ENCODE results near the gene RLN1. TPM values are rescaled to one million over a fixed set of nuclear protein-coding genes. Genes with fewer than 3 reads are reported as not detected.
"Not testable (repeated sequence)": the region's sequence is repeated elsewhere in the genome, so short reads cannot be mapped to it uniquely, and the experiment has no call there.

Gene RLN1
- total and polyA plus RNA-seq, 5 donors, result 0.16 to 0.32 TPM; not detected in 3

GRCh38 chr9:5321058-5321457 lies 18.6 kb downstream of the RLN1 start:
- ATAC-seq, result no peak
- 27% methylated on average over 1 of the region's 1 CpG for WGBS
- H3K4me3 ChIP-seq (ENCODE audit: low read length), result no peak overlapping the region
- H3K4me1 ChIP-seq (ENCODE audit: control insufficient read depth, insufficient read depth, low read length), result no peaks in the 10 kb centered on the region
- H3K9me3 ChIP-seq (ENCODE audit: control insufficient read depth, low read length), result no peaks in the 10 kb centered on the region
- no peak for DNase-seq
- intact Hi-C loops (cut with DNase I), result no loop called here
- H3K27ac ChIP-seq (ENCODE audit: low read length), result no peak overlapping the region
- no peaks in the 10 kb centered on the region for H3K27me3 ChIP-seq (ENCODE audit: control insufficient read depth, insufficient read depth)

DNA sequence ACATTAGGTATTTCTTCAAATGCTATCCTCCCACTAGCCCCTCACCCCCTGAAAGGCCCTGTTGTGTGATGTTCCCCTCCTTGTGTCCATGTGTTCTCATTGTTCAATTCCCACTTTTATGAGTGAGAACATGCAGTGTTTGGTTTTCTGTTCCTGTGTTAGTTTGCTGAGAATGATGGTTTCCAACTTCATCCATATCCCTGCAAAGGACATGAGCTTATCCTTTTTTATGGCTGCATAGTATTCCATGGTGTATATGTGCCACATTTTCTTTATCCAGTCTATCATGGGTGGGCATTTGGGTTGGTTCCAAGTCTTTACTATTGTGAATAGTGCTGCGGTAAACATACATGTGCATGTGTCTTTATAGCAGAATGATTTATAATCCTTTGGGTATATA lies 23.3 kb downstream of the RLN1 start:
- H3K4me3 ChIP-seq (ENCODE audit: low read length); H3K27ac ChIP-seq (ENCODE audit: low read length); DNase-seq; H3K4me1 ChIP-seq (ENCODE audit: control insufficient read depth, insufficient read depth, low read length); H3K27me3 ChIP-seq (ENCODE audit: control insufficient read depth, insufficient read depth); intact Hi-C loops (cut with DNase I); ATAC-seq; H3K9me3 ChIP-seq (ENCODE audit: control insufficient read depth, low read length): not testable (repeated sequence)
- 92% methylated on average over 1 of the region's 1 CpG for WGBS

- no peak overlapping the region for H3K4me3 ChIP-seq (ENCODE audit: low read length)
- no peaks in the 10 kb centered on the region for H3K27me3 ChIP-seq (ENCODE audit: control insufficient read depth, insufficient read depth)
- no peak overlapping the region for H3K27ac ChIP-seq (ENCODE audit: low read length)
- H3K9me3 ChIP-seq (ENCODE audit: control insufficient read depth, low read length), result peaks cover 2% of the 10 kb centered on the region
- WGBS, result 60% methylated on average over 4 of the region's 4 CpGs
- DNase-seq (no peak), ATAC-seq (no peak)
- H3K4me1 ChIP-seq (ENCODE audit: control insufficient read depth, insufficient read depth, low read length), result no peaks in the 10 kb centered on the region
- intact Hi-C loops (cut with DNase I), result no loop called here
Observed at GRCh38 chr9:5315187-5315923, 24.3 kb downstream of the RLN1 start.

GRCh38 chr9:5310851-5311250 lies 28.8 kb downstream of the RLN1 start:
- intact Hi-C loops (cut with DNase I), result no loop called here
- no peaks in the 10 kb centered on the region for H3K27me3 ChIP-seq (ENCODE audit: control insufficient read depth, insufficient read depth)
- H3K4me1 ChIP-seq (ENCODE audit: control insufficient read depth, insufficient read depth, low read length), result no peaks in the 10 kb centered on the region
- ATAC-seq (no peak), DNase-seq (no peak)
- H3K4me3 ChIP-seq (ENCODE audit: low read length), result no peak overlapping the region
- no peak overlapping the region for H3K27ac ChIP-seq (ENCODE audit: low read length)
- peaks cover 2% of the 10 kb centered on the region for H3K9me3 ChIP-seq (ENCODE audit: control insufficient read depth, low read length)

DNA sequence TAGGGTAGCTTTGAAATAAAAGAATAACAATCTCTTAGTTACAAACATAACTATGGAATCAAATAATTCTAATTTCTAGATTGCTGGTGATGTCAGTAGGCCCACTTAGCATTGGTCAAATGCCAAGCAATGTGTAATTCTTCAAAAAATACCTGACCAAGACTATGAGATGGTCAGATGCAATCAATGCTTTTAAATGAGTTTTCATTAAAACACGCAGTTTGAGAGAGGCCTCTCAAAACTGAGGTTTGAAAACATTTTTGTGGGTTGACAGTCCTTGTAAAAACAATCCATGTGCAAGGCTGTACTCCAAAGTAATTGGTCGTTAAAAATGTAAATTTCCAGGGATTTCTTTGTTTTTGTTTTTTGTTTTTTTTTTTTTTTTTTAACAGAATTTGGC lies 33.9 kb downstream of the RLN1 start:
- Histone ChIP-seq H3K27ac (ENCODE audit: low read length) (no peak overlapping the region), H3K4me3 (ENCODE audit: low read length) (no peak overlapping the region), H3K9me3 (ENCODE audit: control insufficient read depth, low read length) (no peaks in the 10 kb centered on the region), H3K4me1 (ENCODE audit: control insufficient read depth, insufficient read depth, low read length) (no peaks in the 10 kb centered on the region), H3K27me3 (ENCODE audit: control insufficient read depth, insufficient read depth) (no peaks in the 10 kb centered on the region)
- DNase-seq (no peak), ATAC-seq (no peak)
- WGBS, result 82% methylated on average over 2 of the region's 2 CpGs
- intact Hi-C loops (cut with DNase I), result no loop called here

GRCh38 chr9:5303840-5304795 lies 35.6 kb downstream of the RLN1 start, which contains the start of gene RLN2:
TSS of gene RLN2 (minus strand) at chr9:5304716. CDS start at chr9:5304580, 136 bp downstream.
- H3K4me1 ChIP-seq (ENCODE audit: control insufficient read depth, insufficient read depth, low read length); intact Hi-C loops (cut with DNase I); H3K27me3 ChIP-seq (ENCODE audit: control insufficient read depth, insufficient read depth); H3K27ac ChIP-seq (ENCODE audit: low read length); DNase-seq; H3K9me3 ChIP-seq (ENCODE audit: control insufficient read depth, low read length); H3K4me3 ChIP-seq (ENCODE audit: low read length): not testable (repeated sequence)
- 28% methylated on average over 15 of the region's 50 CpGs for WGBS
- ATAC-seq, result peak; percentile 100

DNA sequence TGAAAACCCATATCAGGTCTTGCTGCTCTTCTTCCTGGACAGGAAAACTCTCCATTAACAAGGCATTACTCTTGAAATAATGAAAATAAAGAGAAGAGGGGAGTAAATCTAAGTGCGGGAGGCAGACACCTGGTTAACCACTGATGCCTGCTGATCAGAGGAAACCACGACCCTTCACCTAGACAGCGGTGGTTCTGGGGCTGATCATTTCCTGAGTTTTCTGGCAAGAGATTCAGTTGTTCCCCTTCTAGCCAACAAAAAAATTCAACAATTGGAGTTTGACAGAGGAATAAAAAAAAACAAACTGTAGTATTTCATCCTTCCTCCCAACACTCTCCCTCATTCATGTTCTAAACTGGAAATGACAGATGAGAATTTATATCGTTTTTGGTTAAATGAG lies 38.1 kb downstream of the RLN1 start:
- no peak overlapping the region for H3K4me3 ChIP-seq (ENCODE audit: low read length)
- no peak for DNase-seq
- no peak overlapping the region for H3K27ac ChIP-seq (ENCODE audit: low read length)
- 59% methylated on average over 4 of the region's 4 CpGs for WGBS
- no peaks in the 10 kb centered on the region for H3K9me3 ChIP-seq (ENCODE audit: control insufficient read depth, low read length)
- H3K4me1 ChIP-seq (ENCODE audit: control insufficient read depth, insufficient read depth, low read length), result no peaks in the 10 kb centered on the region
- no peaks in the 10 kb centered on the region for H3K27me3 ChIP-seq (ENCODE audit: control insufficient read depth, insufficient read depth)
- ATAC-seq, result no peak
- intact Hi-C loops (cut with DNase I), result no loop called here

DNA sequence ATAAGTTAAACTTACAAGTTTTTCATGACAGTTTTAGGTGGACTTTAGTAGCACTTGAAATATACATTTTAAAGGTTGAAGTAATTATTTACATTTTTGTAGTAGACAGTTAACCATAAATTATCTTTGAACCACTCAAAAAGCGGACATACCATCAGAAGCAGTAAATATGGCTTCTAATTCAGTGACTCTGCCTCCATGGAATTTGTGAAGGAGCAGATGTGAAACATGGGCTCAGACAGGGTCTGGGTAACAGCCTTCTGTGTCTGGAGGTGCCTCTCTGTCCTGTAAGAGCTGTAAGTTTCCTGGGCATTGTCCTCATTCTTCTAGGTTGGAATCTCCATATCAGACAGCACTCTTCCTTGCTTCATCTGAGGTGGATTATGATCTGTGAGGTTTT lies 47.5 kb downstream of the RLN1 start:
- 81% methylated on average over 1 of the region's 1 CpG for WGBS
- no peak overlapping the region for H3K27ac ChIP-seq (ENCODE audit: low read length)
- DNase-seq, result no peak

GRCh38 chr9:5288591-5288990 lies 51.1 kb downstream of the RLN1 start:
- no peaks in the 10 kb centered on the region for H3K9me3 ChIP-seq (ENCODE audit: control insufficient read depth, low read length)
- no peak overlapping the region for H3K4me3 ChIP-seq (ENCODE audit: low read length)
- H3K27me3 ChIP-seq (ENCODE audit: control insufficient read depth, insufficient read depth), result no peaks in the 10 kb centered on the region
- intact Hi-C loops (cut with DNase I), result no loop called here
- H3K4me1 ChIP-seq (ENCODE audit: control insufficient read depth, insufficient read depth, low read length), result no peaks in the 10 kb centered on the region
- 57% methylated on average over 1 of the region's 1 CpG for WGBS
- DNase-seq, result no peak
- no peak overlapping the region for H3K27ac ChIP-seq (ENCODE audit: low read length)
- no peak for ATAC-seq

More for the DNA sequence above, 47.5 kb downstream of the RLN1 start:
- intact Hi-C loops (cut with DNase I), result no loop called here
- H3K9me3 ChIP-seq (ENCODE audit: control insufficient read depth, low read length), result no peaks in the 10 kb centered on the region
- ATAC-seq, result no peak
- no peaks in the 10 kb centered on the region for H3K27me3 ChIP-seq (ENCODE audit: control insufficient read depth, insufficient read depth)
- H3K4me1 ChIP-seq (ENCODE audit: control insufficient read depth, insufficient read depth, low read length), result no peaks in the 10 kb centered on the region
- H3K4me3 ChIP-seq (ENCODE audit: low read length), result no peak overlapping the region

DNA sequence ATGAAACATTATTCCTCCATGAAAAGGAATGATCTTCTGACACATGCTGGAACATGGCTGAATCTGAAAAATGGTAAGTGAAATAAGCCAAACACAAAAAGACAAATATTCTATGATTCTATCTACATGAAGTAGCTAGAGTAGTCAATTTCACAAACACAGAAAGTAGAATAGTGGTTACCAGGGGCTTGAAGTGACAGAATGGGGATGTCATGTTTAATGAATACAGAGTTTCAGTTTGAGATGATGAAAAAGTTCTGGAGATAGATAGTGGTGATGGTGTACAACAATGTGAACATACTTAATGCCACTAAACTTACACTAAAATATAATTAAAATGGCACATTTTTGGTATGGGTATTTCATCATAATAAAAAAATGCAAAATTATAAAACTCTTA lies 53.4 kb downstream of the RLN1 start:
- ATAC-seq (no peak), DNase-seq (no peak)
- H3K4me3 ChIP-seq (ENCODE audit: low read length), result no peak overlapping the region
- intact Hi-C loops (cut with DNase I), result no loop called here
- H3K4me1 ChIP-seq (ENCODE audit: control insufficient read depth, insufficient read depth, low read length), result no peaks in the 10 kb centered on the region
- H3K27ac ChIP-seq (ENCODE audit: low read length), result no peak overlapping the region
- H3K9me3 ChIP-seq (ENCODE audit: control insufficient read depth, low read length), result no peaks in the 10 kb centered on the region
- H3K27me3 ChIP-seq (ENCODE audit: control insufficient read depth, insufficient read depth), result no peaks in the 10 kb centered on the region

All from right cardiac atrium (tissue), 5 donors.